ENCODE results near the gene ADNP2. TPM values are rescaled to one million over a fixed set of nuclear protein-coding genes. Genes with fewer than 3 reads are reported as not detected.

ADNP2 gene
- total and polyA plus RNA-seq, 2 donors (not counting 1 experiment from before 2014, with no cell fraction given): 4.7 to 14.7 TPM

DNA sequence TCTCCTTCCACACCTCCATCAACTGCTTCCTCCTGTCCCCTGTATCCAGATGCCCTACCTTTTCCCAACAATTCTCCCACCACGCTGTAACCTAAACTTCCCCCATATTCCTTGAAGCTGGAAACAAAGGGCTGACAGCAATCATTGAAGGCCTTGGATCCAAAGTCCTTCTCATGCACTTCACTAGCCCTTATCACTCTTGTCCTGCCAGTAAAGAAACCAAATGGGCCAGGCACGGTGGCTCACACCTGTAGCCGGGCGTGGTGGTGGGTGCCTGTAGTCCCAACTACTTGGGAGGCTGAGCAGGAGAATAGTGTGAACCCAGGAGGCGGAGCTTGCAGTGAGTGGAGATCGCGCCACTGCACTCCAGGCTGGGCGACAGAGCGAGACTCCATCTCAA, 11.9 kb upstream of the ADNP2 start:
- Histone ChIP-seq H3K9me3 (ENCODE audit: control extremely low read depth in 1 of 3, control insufficient read depth in 2 of 3, insufficient read depth in 1 of 3, low read length in 2 of 3) (peaks cover 0 to 8% (median 0%) of the 10 kb centered on the region in 3 donors), H3K9ac (ENCODE audit: low read length) (no peak overlapping the region), H4K20me1 (ENCODE audit: control insufficient read depth, insufficient read depth, low read length, poor library complexity, severe bottlenecking) (no peaks in the 10 kb centered on the region), H3K4me3 (ENCODE audit: control extremely low read depth in 1 of 5, extremely low read depth in 1 of 5, insufficient read depth in 1 of 5, low read depth in 2 of 5, low read length in 4 of 5) (no peak overlapping the region), H3K36me3 (replicated peaks in 1 of 2; ENCODE audit: control extremely low read depth in 1 of 2, control insufficient read depth in 1 of 2, extremely low read depth in 1 of 2, insufficient read depth in 2 of 2, low read length in 1 of 2) (no peaks in the 10 kb centered on the region), H3K4me1 (ENCODE audit: control insufficient read depth in 2 of 2, insufficient read depth in 2 of 2, low read length in 2 of 2) (no peaks in the 10 kb centered on the region), H3K27me3 (replicated peaks in 1 of 4; ENCODE audit: control extremely low read depth in 1 of 4, control insufficient read depth in 3 of 4, insufficient read depth in 4 of 4, low read length in 3 of 4) (no peaks in the 10 kb centered on the region), H3K79me2 (ENCODE audit: control insufficient read depth, insufficient read depth, low read length) (no peaks in the 10 kb centered on the region), H3K27ac (ENCODE audit: low read length in 2 of 2) (no peak overlapping the region), H3K4me2 (replicated peaks; ENCODE audit: low read depth, low read length, poor library complexity, severe bottlenecking) (no peak overlapping the region), H2AFZ (ENCODE audit: insufficient read depth, low read depth, low read length, poor library complexity, severe bottlenecking) (no peak overlapping the region)
- ChIA-PET POLR2A (no interaction called here), CTCF (no interaction called here)
- WGBS (ENCODE audit: insufficient coverage): 80% methylated on average over 4 of the region's 9 CpGs
- Mint-ChIP-seq H3K27ac (no peak overlapping the region), H3K4me1 (no peaks in the 10 kb centered on the region), H3K4me3 (no peak overlapping the region), H3K27me3 (peaks cover 4% of the 10 kb centered on the region), H3K9me3 (ENCODE audit: insufficient read depth) (peaks cover 6% of the 10 kb centered on the region)
- ATAC-seq (ENCODE audit: low read depth): no peak
- DNase-seq: no peak
- TF ChIP-seq EZH2 (IDR thresholded peaks at IDR 0.05; ENCODE audit: borderline replicate concordance, insufficient read depth, low read depth, low read length, poor library complexity, severe bottlenecking): no peak
- TF ChIP-seq, protein P1, sequence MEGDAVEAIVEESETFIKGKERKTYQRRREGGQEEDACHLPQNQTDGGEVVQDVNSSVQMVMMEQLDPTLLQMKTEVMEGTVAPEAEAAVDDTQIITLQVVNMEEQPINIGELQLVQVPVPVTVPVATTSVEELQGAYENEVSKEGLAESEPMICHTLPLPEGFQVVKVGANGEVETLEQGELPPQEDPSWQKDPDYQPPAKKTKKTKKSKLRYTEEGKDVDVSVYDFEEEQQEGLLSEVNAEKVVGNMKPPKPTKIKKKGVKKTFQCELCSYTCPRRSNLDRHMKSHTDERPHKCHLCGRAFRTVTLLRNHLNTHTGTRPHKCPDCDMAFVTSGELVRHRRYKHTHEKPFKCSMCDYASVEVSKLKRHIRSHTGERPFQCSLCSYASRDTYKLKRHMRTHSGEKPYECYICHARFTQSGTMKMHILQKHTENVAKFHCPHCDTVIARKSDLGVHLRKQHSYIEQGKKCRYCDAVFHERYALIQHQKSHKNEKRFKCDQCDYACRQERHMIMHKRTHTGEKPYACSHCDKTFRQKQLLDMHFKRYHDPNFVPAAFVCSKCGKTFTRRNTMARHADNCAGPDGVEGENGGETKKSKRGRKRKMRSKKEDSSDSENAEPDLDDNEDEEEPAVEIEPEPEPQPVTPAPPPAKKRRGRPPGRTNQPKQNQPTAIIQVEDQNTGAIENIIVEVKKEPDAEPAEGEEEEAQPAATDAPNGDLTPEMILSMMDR (IDR thresholded peaks at IDR 0.05): no peak
- intact Hi-C loops (cut with micrococcal nuclease): no loop called here

DNA sequence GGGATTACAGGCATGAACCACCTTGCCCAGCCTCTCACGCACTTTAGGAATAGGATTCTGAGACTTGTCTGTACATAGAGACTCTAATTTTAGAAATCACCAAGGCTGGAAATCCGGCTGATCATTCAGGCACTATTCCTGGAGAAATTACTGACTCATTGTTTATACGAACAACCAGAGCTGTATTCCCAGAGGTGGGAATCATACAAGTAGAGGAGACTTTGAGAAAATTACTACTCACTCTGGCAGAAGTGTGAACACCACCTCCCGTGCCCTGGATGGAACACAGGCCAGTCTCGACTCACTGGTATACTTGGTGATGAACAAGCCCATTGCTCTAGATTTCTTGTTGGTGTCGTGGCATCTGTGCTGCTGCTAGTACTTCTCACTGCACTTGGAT, 5.8 kb upstream of the ADNP2 start:
- ATAC-seq (ENCODE audit: low read depth): no peak
- no peaks in the 10 kb centered on the region for H4K20me1 ChIP-seq (ENCODE audit: control insufficient read depth, insufficient read depth, low read length, poor library complexity, severe bottlenecking)
- no peaks in the 10 kb centered on the region for H3K27me3 ChIP-seq (replicated peaks in 1 of 4; ENCODE audit: control extremely low read depth in 1 of 4, control insufficient read depth in 3 of 4, insufficient read depth in 4 of 4, low read length in 3 of 4)
- TF ChIP-seq, protein P1 (IDR thresholded peaks at IDR 0.05): no peak
- no peak for TF ChIP-seq EZH2 (IDR thresholded peaks at IDR 0.05; ENCODE audit: borderline replicate concordance, insufficient read depth, low read depth, low read length, poor library complexity, severe bottlenecking)
- peaks cover 8% of the 10 kb centered on the region for H3K9me3 Mint-ChIP-seq (ENCODE audit: insufficient read depth)
- H3K36me3 ChIP-seq (replicated peaks in 1 of 2; ENCODE audit: control extremely low read depth in 1 of 2, control insufficient read depth in 1 of 2, extremely low read depth in 1 of 2, insufficient read depth in 2 of 2, low read length in 1 of 2): no peaks in the 10 kb centered on the region
- H3K27ac Mint-ChIP-seq: no peak overlapping the region
- H3K4me3 ChIP-seq (ENCODE audit: control extremely low read depth in 1 of 5, extremely low read depth in 1 of 5, insufficient read depth in 1 of 5, low read depth in 2 of 5, low read length in 4 of 5): no peak overlapping the region
- H3K9ac ChIP-seq (ENCODE audit: low read length): no peak overlapping the region
- no peak overlapping the region for H3K27ac ChIP-seq (ENCODE audit: low read length in 2 of 2)
- H3K4me3 Mint-ChIP-seq: no peak overlapping the region
- peaks cover 14 to 21% of the 10 kb centered on the region in 2 donors for H3K4me1 ChIP-seq (ENCODE audit: control insufficient read depth in 2 of 2, insufficient read depth in 2 of 2, low read length in 2 of 2)
- DNase-seq: no peak
- intact Hi-C loops (cut with micrococcal nuclease): no loop called here
- no peak overlapping the region for H2AFZ ChIP-seq (ENCODE audit: insufficient read depth, low read depth, low read length, poor library complexity, severe bottlenecking)
- peaks cover 29% of the 10 kb centered on the region for H3K4me1 Mint-ChIP-seq
- no peaks in the 10 kb centered on the region for H3K27me3 Mint-ChIP-seq
- H3K79me2 ChIP-seq (ENCODE audit: control insufficient read depth, insufficient read depth, low read length): no peaks in the 10 kb centered on the region
- ChIA-PET POLR2A (no interaction called here), CTCF (no interaction called here)
- no peak overlapping the region for H3K4me2 ChIP-seq (replicated peaks; ENCODE audit: low read depth, low read length, poor library complexity, severe bottlenecking)
- peaks cover 0 to 3% (median 0%) of the 10 kb centered on the region in 3 donors for H3K9me3 ChIP-seq (ENCODE audit: control extremely low read depth in 1 of 3, control insufficient read depth in 2 of 3, insufficient read depth in 1 of 3, low read length in 2 of 3)
- WGBS (ENCODE audit: insufficient coverage): 95% methylated on average over 5 of the region's 6 CpGs

Data from B cell (primary cell).